Hematopoietic multipotent progenitor cell (in vitro differentiated cells): ENCODE data around the gene PROB1. TPM values are rescaled to one million over a fixed set of nuclear protein-coding genes. Genes with fewer than 3 reads are reported as not detected.
"Not testable (repeated sequence)": the region's sequence is repeated elsewhere in the genome, so short reads cannot be mapped to it uniquely, and the experiment has no call there.

Experiments used
- DNase-seq, 3 donors: peaks; one replicate each; pipeline ENCODE4 v3.0.0-alpha.2; 2011 to 2015; ENCODE audit warnings: low read depth in 2 of 3, low spot score in 2 of 3
- total RNA-seq: library from RNA; depleted of rRNA; stranded (reverse); fragments of >200 nt; gene quantifications from one replicate; pipeline ENCODE4 v1.2.3, GENCODE V29; 2012

Gene PROB1
- total RNA-seq, 1 donor, result 2.4 TPM

GRCh38 chr5:139379626-139380449 is 15.1 kb downstream of the PROB1 start:
- no peak for DNase-seq

- no peak for DNase-seq
Observed at GRCh38 chr5:139378941-139379361, 16.0 kb downstream of the PROB1 start.

GRCh38 chr5:139378101-139378825 is 16.6 kb downstream of the PROB1 start:
- no peak for DNase-seq

- no peak for DNase-seq
Observed at GRCh38 chr5:139377226-139377625, 17.7 kb downstream of the PROB1 start.

GRCh38 chr5:139376364-139376763 is 18.5 kb downstream of the PROB1 start:
- no peak for DNase-seq

GRCh38 chr5:139374909-139375308 is 20.0 kb downstream of the PROB1 start:
- DNase-seq, result no peak

GRCh38 chr5:139371482-139372435 is 23.1 kb downstream of the PROB1 start:
- DNase-seq, result no peak

GRCh38 chr5:139369181-139369580 is 25.7 kb downstream of the PROB1 start:
- no peak for DNase-seq

- peak in 1 of 3 donors; percentile 50 for DNase-seq
Observed at GRCh38 chr5:139368613-139369012, 26.3 kb downstream of the PROB1 start.

- no peak for DNase-seq
Observed at GRCh38 chr5:139364466-139364865, 30.4 kb downstream of the PROB1 start.

GRCh38 chr5:139363937-139364336 is 31.0 kb downstream of the PROB1 start:
- DNase-seq, result no peak

GRCh38 chr5:139361835-139362429 is 33.0 kb downstream of the PROB1 start:
- no peak for DNase-seq

GRCh38 chr5:139360384-139360783 is 34.5 kb downstream of the PROB1 start:
- DNase-seq, result no peak

- no peak for DNase-seq
Observed at GRCh38 chr5:139358064-139358463, 36.8 kb downstream of the PROB1 start.

- DNase-seq, result not testable (repeated sequence)
Observed at GRCh38 chr5:139355900-139356299, 39.0 kb downstream of the PROB1 start.

GRCh38 chr5:139354186-139354585 is 40.7 kb downstream of the PROB1 start:
- DNase-seq, result no peak

GRCh38 chr5:139347863-139348262 is 47.0 kb downstream of the PROB1 start:
- DNase-seq, result not testable (repeated sequence)

GRCh38 chr5:139345442-139345841 is 49.5 kb downstream of the PROB1 start:
- not testable (repeated sequence) for DNase-seq

GRCh38 chr5:139344177-139344576 is 50.7 kb downstream of the PROB1 start:
- no peak for DNase-seq

- DNase-seq, result no peak
Observed at GRCh38 chr5:139343476-139343875, 51.4 kb downstream of the PROB1 start.

GRCh38 chr5:139342423-139342723 is 52.5 kb downstream of the PROB1 start:
- DNase-seq, result no peak
